IPS DF 4.7 (cell line): ENCODE results near the gene HS1BP3.

Experiments
- DNase-seq: peaks from one replicate; pipeline ENCODE4 v3.0.0-alpha.2; 2013; ENCODE audit warnings: low spot score; ENCODE audit errors: extremely low read depth

The HS1BP3 gene

GRCh38 chr2:20632446-20632990 lies 18.4 kb downstream of the HS1BP3 start:
- no peak for DNase-seq

GRCh38 chr2:20631617-20632307 lies 19.1 kb downstream of the HS1BP3 start:
- DNase-seq, result no peak

GRCh38 chr2:20630967-20631366 lies 19.9 kb downstream of the HS1BP3 start:
- no peak for DNase-seq

GRCh38 chr2:20629581-20630171 lies 21.2 kb downstream of the HS1BP3 start:
- no peak for DNase-seq

GRCh38 chr2:20629181-20629580 lies 21.7 kb downstream of the HS1BP3 start:
- no peak for DNase-seq

GRCh38 chr2:20627712-20628380 lies 23.1 kb downstream of the HS1BP3 start:
- no peak for DNase-seq

- no peak for DNase-seq
Measured at GRCh38 chr2:20626698-20627513, 24.0 kb downstream of the HS1BP3 start.

- no peak for DNase-seq
Measured at GRCh38 chr2:20626392-20626697, 24.6 kb downstream of the HS1BP3 start.

- DNase-seq, result no peak
Measured at GRCh38 chr2:20625491-20626391, 25.2 kb downstream of the HS1BP3 start.

GRCh38 chr2:20624884-20625485 lies 25.9 kb downstream of the HS1BP3 start:
- DNase-seq, result no peak

GRCh38 chr2:20624156-20624883 lies 26.6 kb downstream of the HS1BP3 start:
- no peak for DNase-seq

GRCh38 chr2:20623741-20624155 lies 27.1 kb downstream of the HS1BP3 start:
- no peak for DNase-seq

- no peak for DNase-seq
Measured at GRCh38 chr2:20623241-20623640, 27.7 kb downstream of the HS1BP3 start.

GRCh38 chr2:20622731-20623130 lies 28.2 kb downstream of the HS1BP3 start:
- no peak for DNase-seq

GRCh38 chr2:20622296-20622686 lies 28.6 kb downstream of the HS1BP3 start:
- no peak for DNase-seq

- no peak for DNase-seq
Measured at GRCh38 chr2:20621366-20622295, 29.3 kb downstream of the HS1BP3 start.

- no peak for DNase-seq
Measured at GRCh38 chr2:20620696-20621365, 30.1 kb downstream of the HS1BP3 start.

- DNase-seq, result no peak
Measured at GRCh38 chr2:20620271-20620681, 30.6 kb downstream of the HS1BP3 start.
